MM.1S (cell line): ENCODE results near the gene AKR1C3.

Experiments
- DNase-seq: peaks from one replicate; pipeline ENCODE4 v3.0.0-alpha.2; 2015
- H2AFZ ChIP-seq: fragments of 300-600 bp; sonication (generic); 2 replicates; pipeline ENCODE4 v1.6.0; 2016; ENCODE audit warnings: antibody characterized with exemption, low read length
- H3F3A ChIP-seq: fragments of 300-600 bp; sonication (generic); 2 replicates; pipeline ENCODE4 v1.6.1; 2016; ENCODE audit warnings: mild to moderate bottlenecking, antibody characterized with exemption, low read length, moderate library complexity, mixed read lengths; ENCODE audit not compliant: insufficient read depth
- H3K27ac ChIP-seq: fragments of 300-600 bp; sonication (generic); 2 replicates; pipeline ENCODE4 v1.5.1; 2016; ENCODE audit warnings: mild to moderate bottlenecking, low read length
- H3K27me3 ChIP-seq: fragments of 300-600 bp; sonication (generic); replicated peaks from 2 replicates; pipeline ENCODE4 v1.6.0; 2016; ENCODE audit warnings: low read length; ENCODE audit not compliant: insufficient read depth
- H3K36me3 ChIP-seq: fragments of 300-600 bp; sonication (generic); replicated peaks from 2 replicates; pipeline ENCODE4 v1.6.1; 2016; ENCODE audit warnings: mild to moderate bottlenecking, low read length, mixed read lengths; ENCODE audit not compliant: insufficient read depth
- H3K4me1 ChIP-seq: fragments of 300-600 bp; sonication (generic); 2 replicates; pipeline ENCODE4 v1.6.1; 2016; ENCODE audit warnings: low read length, mixed read lengths
- H3K4me2 ChIP-seq: fragments of 300-600 bp; sonication (generic); 2 replicates; pipeline ENCODE4 v1.6.0; 2016; ENCODE audit warnings: low read depth, low read length
- H3K4me3 ChIP-seq: fragments of 300-600 bp; sonication (generic); 2 replicates; pipeline ENCODE4 v1.5.1; 2016; ENCODE audit warnings: low read length, mixed read lengths
- H3K79me2 ChIP-seq: fragments of 300-600 bp; sonication (generic); 2 replicates; pipeline ENCODE4 v1.6.1; 2016; ENCODE audit warnings: mixed run types, low read length, mixed read lengths
- H3K9ac ChIP-seq: fragments of 300-600 bp; sonication (generic); 2 replicates; pipeline ENCODE4 v1.6.1; 2016; ENCODE audit warnings: low read length, mixed read lengths
- H3K9me2 ChIP-seq: fragments of 300-600 bp; sonication (generic); replicated peaks from 2 replicates; pipeline ENCODE4 v1.6.1; 2016; ENCODE audit warnings: mild to moderate bottlenecking, low read length, mixed read lengths; ENCODE audit not compliant: insufficient read depth
- H3K9me3 ChIP-seq: fragments of 300-600 bp; sonication (generic); replicated peaks from 2 replicates; pipeline ENCODE4 v1.6.1; 2016; ENCODE audit warnings: mild to moderate bottlenecking, low read length, mixed read lengths; ENCODE audit not compliant: insufficient read depth
- H4K20me1 ChIP-seq: fragments of 300-600 bp; sonication (generic); 2 replicates; pipeline ENCODE4 v1.6.1; 2016; ENCODE audit warnings: mild to moderate bottlenecking, low read length, moderate library complexity, mixed read lengths; ENCODE audit not compliant: insufficient read depth
- EZH2 ChIP-seq: fragments of 300-600 bp; sonication (generic); optimal IDR thresholded peaks from 2 replicates; pipeline ENCODE3; 2017; ENCODE audit warnings: low read depth, mild to moderate bottlenecking, antibody characterized with exemption, low read length, mixed read lengths
- EZH2phosphoT487 ChIP-seq: fragments of 300-600 bp; sonication (generic); IDR thresholded peaks from 2 replicates; pipeline ENCODE4 v1.6.1; 2018; ENCODE audit warnings: antibody characterized with exemption, low read length
- TF ChIP-seq, protein P1 (sequence below): fragments of 300-600 bp; sonication (generic); IDR thresholded peaks from 2 replicates; pipeline ENCODE4 v1.5.1; 2016; ENCODE audit warnings: antibody characterized with exemption, low read length, mixed read lengths

Gene AKR1C3

DNA sequence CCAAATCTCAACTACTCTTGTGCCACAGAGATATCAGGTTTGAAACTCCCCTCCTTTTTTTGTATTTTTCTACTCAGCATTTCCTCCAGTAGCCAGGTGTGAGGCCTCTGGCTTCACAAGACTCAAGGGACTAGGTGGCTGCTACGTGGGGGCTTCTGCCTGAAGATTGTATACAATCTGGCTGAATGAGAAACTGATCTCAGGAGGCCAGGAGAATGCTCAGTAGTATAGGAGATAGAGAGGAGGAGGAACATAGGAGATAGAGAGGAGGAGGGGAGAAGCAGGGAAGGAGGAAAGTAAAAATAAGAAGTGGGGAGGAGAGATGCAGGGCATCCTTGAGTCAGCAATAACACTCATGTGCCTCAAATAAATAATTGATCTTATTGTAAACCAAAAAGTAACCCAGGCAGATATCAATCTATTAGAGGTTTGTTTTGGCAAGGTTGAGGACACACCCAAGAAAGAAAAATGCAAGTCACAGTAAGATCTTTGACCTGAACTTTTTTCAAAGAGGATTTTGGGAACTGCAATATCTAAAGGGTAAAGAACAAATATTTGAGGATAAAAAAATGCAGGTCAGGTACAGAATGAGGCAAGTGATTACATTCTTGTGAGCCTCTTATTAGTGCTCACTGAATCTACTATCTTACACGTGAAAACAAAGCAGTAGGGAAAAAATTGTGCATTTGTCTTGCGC, 53.9 kb downstream of the AKR1C3 start:
- no peak for DNase-seq
- Histone ChIP-seq H3K36me3 (no peaks in the 10 kb centered on the region), H3K9ac (no peak overlapping the region), H3K4me3 (no peak overlapping the region), H3K27me3 (no peaks in the 10 kb centered on the region), H3F3A (no peaks in the 10 kb centered on the region), H3K4me2 (no peak overlapping the region), H3K27ac (no peak overlapping the region), H3K4me1 (no peaks in the 10 kb centered on the region), H2AFZ (no peak overlapping the region), H3K79me2 (no peaks in the 10 kb centered on the region), H4K20me1 (no peaks in the 10 kb centered on the region), H3K9me2 (no peaks in the 10 kb centered on the region), H3K9me3 (no peaks in the 10 kb centered on the region)
- TF ChIP-seq, protein P1, sequence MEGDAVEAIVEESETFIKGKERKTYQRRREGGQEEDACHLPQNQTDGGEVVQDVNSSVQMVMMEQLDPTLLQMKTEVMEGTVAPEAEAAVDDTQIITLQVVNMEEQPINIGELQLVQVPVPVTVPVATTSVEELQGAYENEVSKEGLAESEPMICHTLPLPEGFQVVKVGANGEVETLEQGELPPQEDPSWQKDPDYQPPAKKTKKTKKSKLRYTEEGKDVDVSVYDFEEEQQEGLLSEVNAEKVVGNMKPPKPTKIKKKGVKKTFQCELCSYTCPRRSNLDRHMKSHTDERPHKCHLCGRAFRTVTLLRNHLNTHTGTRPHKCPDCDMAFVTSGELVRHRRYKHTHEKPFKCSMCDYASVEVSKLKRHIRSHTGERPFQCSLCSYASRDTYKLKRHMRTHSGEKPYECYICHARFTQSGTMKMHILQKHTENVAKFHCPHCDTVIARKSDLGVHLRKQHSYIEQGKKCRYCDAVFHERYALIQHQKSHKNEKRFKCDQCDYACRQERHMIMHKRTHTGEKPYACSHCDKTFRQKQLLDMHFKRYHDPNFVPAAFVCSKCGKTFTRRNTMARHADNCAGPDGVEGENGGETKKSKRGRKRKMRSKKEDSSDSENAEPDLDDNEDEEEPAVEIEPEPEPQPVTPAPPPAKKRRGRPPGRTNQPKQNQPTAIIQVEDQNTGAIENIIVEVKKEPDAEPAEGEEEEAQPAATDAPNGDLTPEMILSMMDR: no peak
- TF ChIP-seq EZH2 (no peak), EZH2phosphoT487 (no peak)

DNA sequence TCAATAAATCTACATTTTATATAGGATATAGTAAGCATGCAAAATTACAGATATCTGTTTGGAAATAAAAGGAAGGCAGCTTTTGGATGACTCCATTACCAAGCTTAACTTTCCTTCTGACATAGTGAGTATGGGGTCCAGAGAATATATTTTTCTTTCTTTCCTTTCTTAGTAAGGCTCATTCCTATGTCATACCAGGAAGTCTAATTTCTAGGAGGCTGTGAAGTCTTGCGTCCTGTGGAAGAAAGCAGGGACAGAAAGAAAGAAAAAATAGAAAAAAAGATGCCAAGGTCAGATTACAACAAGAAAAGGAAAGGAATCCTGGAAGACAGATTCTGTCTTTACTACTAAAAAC, 54.4 kb downstream of the AKR1C3 start:
- Histone ChIP-seq H3K4me1 (no peaks in the 10 kb centered on the region), H3K79me2 (no peaks in the 10 kb centered on the region), H3K27me3 (no peaks in the 10 kb centered on the region), H3F3A (no peaks in the 10 kb centered on the region), H4K20me1 (no peaks in the 10 kb centered on the region), H3K9me2 (no peaks in the 10 kb centered on the region), H3K36me3 (no peaks in the 10 kb centered on the region), H3K4me3 (no peak overlapping the region), H2AFZ (no peak overlapping the region), H3K27ac (no peak overlapping the region), H3K9ac (no peak overlapping the region), H3K4me2 (no peak overlapping the region), H3K9me3 (no peaks in the 10 kb centered on the region)
- TF ChIP-seq, protein P1: no peak
- TF ChIP-seq EZH2phosphoT487: no peak
- no peak for TF ChIP-seq EZH2
- no peak for DNase-seq

DNA sequence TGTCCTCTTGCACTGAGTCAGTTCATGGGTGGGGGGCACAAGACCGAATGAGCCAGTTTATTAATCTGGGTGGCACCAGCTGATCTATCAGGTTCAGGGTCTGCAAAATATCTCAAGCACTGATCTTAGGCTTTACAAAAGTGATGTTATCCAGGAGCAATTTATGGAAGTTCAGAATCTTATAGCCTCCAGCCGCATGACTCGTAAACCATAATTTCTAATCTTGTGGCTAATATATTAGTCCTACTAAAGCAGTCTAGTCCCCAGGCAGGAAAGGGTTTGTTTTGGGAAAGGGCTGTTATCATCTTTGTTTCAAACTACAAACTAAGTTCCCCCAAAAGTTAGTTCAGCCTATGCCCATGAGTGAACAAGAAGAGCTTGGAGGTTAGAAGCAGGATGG, 56.9 kb downstream of the AKR1C3 start:
- Histone ChIP-seq H3F3A (no peaks in the 10 kb centered on the region), H3K4me3 (no peak overlapping the region), H3K27ac (no peak overlapping the region), H3K4me1 (no peaks in the 10 kb centered on the region), H3K9ac (no peak overlapping the region), H3K4me2 (no peak overlapping the region), H2AFZ (no peak overlapping the region), H3K9me2 (no peaks in the 10 kb centered on the region), H3K79me2 (no peaks in the 10 kb centered on the region), H3K36me3 (no peaks in the 10 kb centered on the region), H4K20me1 (no peaks in the 10 kb centered on the region), H3K9me3 (no peaks in the 10 kb centered on the region), H3K27me3 (no peaks in the 10 kb centered on the region)
- no peak for DNase-seq
- TF ChIP-seq, protein P1: no peak
- TF ChIP-seq EZH2phosphoT487 (no peak), EZH2 (no peak)
